Testis (tissue), 3 donors: Measurements from ENCODE around the gene PLK2. TPM values are rescaled to one million over a fixed set of nuclear protein-coding genes. Genes with fewer than 3 reads are reported as not detected.

Experiments used
- DNase-seq: peaks from one replicate; pipeline ENCODE4 v3.0.0-alpha.2; 2019
- H3K27ac ChIP-seq, 2 donors: fragments of 200-600 bp; sonication (generic); one replicate each; pipeline ENCODE4 v1.5.1; 2019
- H3K27me3 ChIP-seq: fragments of 200-600 bp; sonication (generic); one replicate; pipeline ENCODE4 v1.5.1; 2019
- H3K36me3 ChIP-seq: fragments of 200-600 bp; sonication (generic); one replicate; pipeline ENCODE4 v1.5.1; 2017; ENCODE audit warnings: low read depth; ENCODE audit errors: missing control alignments
- H3K4me1 ChIP-seq: fragments of 200-600 bp; sonication (generic); one replicate; pipeline ENCODE4 v1.5.1; 2019
- H3K4me3 ChIP-seq, 2 donors: fragments of 200-600 bp; sonication (generic); one replicate each; pipeline ENCODE4 v1.5.1; 2017 to 2019
- H3K9me3 ChIP-seq: fragments of 200-600 bp; sonication (generic); one replicate; pipeline ENCODE4 v1.5.1; 2017
- POLR2A ChIP-seq: fragments of 450-650 bp; IDR thresholded peaks from one replicate; pipeline ENCODE4 v1.6.1; 2017; ENCODE audit warnings: antibody characterized with exemption, mild to moderate bottlenecking, moderate library complexity
- WGBS, 2 donors: methylation state at CpG; one replicate each; pipeline ENCODE4 v1.1.5; 2018; 5-methylcytosine and 5-hydroxymethylcytosine counted together
- intact Hi-C: fragments of 100-400 bp; cut with DNase I; formaldehyde crosslinking; loops from one replicate; pipeline ENCODE4 v1.15.1; 2023; ENCODE audit warnings: low total_unique reads
- polyA plus RNA-seq: library from polyadenylated mRNA; stranded (reverse); fragments of 350-450 nt; fragmentation: Illumina TruSeq; extraction: RNeasy Lipid Tissue Mini Kit (QIAGEN cat#74804); gene quantifications from one replicate; pipeline ENCODE4 v1.2.3, GENCODE V29; 2014; ENCODE audit warnings: low read depth, low replicate concordance; ENCODE audit not compliant: insufficient read depth
- total RNA-seq, 2 donors: library from RNA; depleted of rRNA; stranded (reverse); fragments of >200 nt; gene quantifications; one replicate each; pipeline ENCODE4 v1.2.3, GENCODE V29; 2016
- TF ChIP-seq, protein P1 (sequence below), 3 experiments: fragments of 450-650 bp in 2 of 3; fragments of 200-600 bp in 1 of 3; sonication (generic) in 1 of 3; IDR thresholded peaks; one replicate each; pipeline ENCODE4 v1.5.1; 2016 to 2019; ENCODE audit warnings: antibody characterized with exemption in 3 of 3, mild to moderate bottlenecking in 2 of 3, moderate library complexity in 1 of 3

The PLK2 gene
- total and polyA plus RNA-seq, 3 donors from 2014 or later, result 55.3 to 88.4 (median 87.8) TPM

DNA sequence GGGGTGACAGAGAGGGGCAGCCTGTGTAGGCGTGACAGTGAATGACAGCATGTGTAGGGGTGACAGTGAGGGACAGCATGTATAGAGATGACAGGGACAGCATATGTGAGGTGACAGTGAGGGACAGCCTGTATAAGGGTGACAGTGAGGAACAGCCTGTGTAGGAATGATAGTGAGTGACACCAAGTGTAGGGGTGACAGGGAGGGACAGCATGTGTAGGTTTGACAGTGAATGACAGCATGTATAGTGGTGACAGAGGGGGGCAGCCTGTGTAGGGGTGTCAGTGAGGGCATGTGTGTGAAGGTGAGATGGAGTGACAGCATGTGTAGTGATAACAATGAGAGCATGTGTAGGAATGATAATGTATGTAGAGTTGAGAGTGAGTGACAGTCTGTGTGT, 22.6 kb upstream of the PLK2 start:
- Histone ChIP-seq H3K27ac (no peak overlapping the region), H3K4me1 (no peaks in the 10 kb centered on the region), H3K36me3 (no peaks in the 10 kb centered on the region), H3K27me3 (no peaks in the 10 kb centered on the region), H3K4me3 (no peak overlapping the region), H3K9me3 (no peaks in the 10 kb centered on the region)
- intact Hi-C loops, result no loop called here
- no peak for TF ChIP-seq POLR2A
- TF ChIP-seq, protein P1, sequence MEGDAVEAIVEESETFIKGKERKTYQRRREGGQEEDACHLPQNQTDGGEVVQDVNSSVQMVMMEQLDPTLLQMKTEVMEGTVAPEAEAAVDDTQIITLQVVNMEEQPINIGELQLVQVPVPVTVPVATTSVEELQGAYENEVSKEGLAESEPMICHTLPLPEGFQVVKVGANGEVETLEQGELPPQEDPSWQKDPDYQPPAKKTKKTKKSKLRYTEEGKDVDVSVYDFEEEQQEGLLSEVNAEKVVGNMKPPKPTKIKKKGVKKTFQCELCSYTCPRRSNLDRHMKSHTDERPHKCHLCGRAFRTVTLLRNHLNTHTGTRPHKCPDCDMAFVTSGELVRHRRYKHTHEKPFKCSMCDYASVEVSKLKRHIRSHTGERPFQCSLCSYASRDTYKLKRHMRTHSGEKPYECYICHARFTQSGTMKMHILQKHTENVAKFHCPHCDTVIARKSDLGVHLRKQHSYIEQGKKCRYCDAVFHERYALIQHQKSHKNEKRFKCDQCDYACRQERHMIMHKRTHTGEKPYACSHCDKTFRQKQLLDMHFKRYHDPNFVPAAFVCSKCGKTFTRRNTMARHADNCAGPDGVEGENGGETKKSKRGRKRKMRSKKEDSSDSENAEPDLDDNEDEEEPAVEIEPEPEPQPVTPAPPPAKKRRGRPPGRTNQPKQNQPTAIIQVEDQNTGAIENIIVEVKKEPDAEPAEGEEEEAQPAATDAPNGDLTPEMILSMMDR (IDR thresholded peaks at IDR 0.05), result no peak
- WGBS, 2 donors, result 75 to 85% methylated on average over 1 of the region's 1 CpG
- no peak for DNase-seq

DNA sequence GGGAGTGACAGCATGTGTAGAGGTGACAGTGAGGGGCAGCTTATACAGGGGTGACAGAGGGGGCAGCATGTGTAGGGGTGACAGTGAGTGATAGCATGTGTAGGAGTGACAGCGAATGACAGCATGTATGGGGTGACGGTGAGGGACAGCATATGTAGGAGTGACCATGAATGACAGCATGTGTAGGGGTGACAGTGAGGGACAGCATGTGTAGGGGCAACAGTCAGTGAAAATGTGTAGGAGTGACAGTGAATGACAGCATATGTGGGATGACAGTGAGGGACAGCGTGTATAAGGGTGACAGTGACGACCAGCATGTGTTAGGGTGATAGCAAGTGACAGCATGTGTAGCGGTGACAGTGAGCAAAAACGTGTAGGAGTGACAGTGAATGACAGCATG, 21.9 kb upstream of the PLK2 start:
- H3K4me3 ChIP-seq, result no peak overlapping the region
- WGBS, 2 donors, result 60 to 74% methylated on average over 6 of the region's 6 CpGs
- H3K4me1 ChIP-seq, result no peaks in the 10 kb centered on the region
- no peaks in the 10 kb centered on the region for H3K36me3 ChIP-seq
- TF ChIP-seq POLR2A, result no peak
- TF ChIP-seq, protein P1 (IDR thresholded peaks at IDR 0.05), result no peak
- intact Hi-C loops, result no loop called here
- no peak overlapping the region for H3K27ac ChIP-seq
- no peak for DNase-seq
- no peaks in the 10 kb centered on the region for H3K9me3 ChIP-seq
- no peaks in the 10 kb centered on the region for H3K27me3 ChIP-seq

DNA sequence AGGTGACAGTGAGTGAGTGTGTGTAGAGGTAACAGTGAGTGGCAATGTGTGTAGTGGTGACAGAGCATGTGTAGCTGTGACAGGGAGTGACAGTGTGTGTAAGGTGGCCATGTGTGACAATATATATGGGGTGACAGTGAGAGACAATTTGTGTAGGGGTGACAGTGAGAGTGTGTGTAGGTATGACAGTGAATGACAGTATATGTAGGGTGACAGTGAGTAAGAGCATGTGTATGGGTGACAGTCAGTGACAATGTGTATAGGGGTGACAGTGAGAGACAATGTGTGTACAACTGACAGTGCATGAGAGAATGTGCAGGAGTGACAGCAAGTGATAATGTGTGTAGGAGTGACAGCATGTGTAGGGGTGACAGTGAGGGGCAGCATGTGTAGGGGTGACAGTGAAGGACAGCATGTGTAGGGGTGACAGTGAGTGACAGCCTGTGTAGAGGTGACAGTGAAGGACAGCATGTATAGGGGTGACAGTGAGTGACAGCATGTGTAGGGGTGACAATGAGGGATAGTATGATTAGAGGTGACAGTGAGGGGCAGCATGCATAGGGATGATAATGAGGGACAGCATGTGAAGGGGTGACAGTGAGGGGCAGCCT, 21.3 kb upstream of the PLK2 start:
- TF ChIP-seq POLR2A, result no peak
- TF ChIP-seq, protein P1 (IDR thresholded peaks at IDR 0.05), result no peak
- Histone ChIP-seq H3K4me1 (no peaks in the 10 kb centered on the region), H3K4me3 (no peak overlapping the region), H3K27me3 (no peaks in the 10 kb centered on the region), H3K9me3 (no peaks in the 10 kb centered on the region), H3K27ac (no peak overlapping the region), H3K36me3 (no peaks in the 10 kb centered on the region)
- DNase-seq, result no peak
- intact Hi-C loops, result no loop called here

DNA sequence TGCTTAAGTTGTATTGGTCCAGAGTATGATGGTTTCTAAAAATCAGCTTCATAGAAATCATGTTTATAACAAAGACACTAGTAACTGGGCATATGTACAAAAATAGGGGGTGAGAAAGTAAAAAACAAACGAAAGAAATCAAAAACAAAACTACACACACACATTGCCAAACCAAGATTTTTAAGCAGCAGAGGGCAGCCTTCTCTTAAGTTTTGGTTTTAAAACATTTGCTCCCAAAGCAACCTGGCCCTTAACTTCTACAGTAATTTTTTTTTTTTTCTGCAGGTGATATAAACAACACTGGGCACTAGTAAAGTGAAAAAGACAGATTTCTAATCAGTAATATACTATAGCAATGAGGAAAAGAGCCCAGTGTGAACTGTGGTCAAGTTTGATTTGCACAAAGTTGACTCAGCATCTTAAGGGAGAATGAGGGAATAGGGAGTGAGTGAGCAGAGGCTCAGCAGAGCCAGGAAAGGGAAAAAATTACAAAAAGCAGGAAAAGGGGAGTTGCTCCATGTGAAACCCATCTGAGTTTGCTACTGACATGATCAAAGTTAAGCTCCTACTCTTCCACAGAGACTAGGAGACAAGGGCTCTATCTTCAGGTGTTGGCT, 18.0 kb upstream of the PLK2 start:
- TF ChIP-seq POLR2A, result no peak
- TF ChIP-seq, protein P1 (IDR thresholded peaks at IDR 0.05), result no peak
- no peaks in the 10 kb centered on the region for H3K4me1 ChIP-seq

DNA sequence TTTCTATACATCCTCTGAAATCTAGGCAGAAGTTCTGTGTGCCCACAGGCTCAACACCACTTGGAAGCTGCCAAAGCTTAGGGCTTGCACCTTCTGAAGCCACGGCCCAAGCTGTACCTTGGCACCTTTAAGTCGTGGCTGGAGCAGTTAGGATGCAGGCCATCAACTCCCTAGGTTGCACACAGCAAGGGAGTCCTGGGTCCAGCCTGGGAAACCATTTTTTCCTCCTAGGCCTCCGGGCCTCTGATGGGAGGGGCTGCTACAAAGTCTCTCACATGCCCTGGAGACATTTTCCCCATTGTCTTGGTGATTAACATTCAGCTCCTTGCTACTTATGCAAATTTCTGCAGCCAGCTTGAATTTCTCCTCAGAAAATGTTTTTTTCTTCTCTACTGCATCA, 15.5 kb upstream of the PLK2 start:
- TF ChIP-seq, protein P1 (IDR thresholded peaks at IDR 0.05), result no peak
- no peak for TF ChIP-seq POLR2A
- WGBS, 2 donors, result 80 to 88% methylated on average over 3 of the region's 3 CpGs

More for the DNA sequence above, 18.0 kb upstream of the PLK2 start:
- no peak for DNase-seq
- no peaks in the 10 kb centered on the region for H3K9me3 ChIP-seq
- intact Hi-C loops, result no loop called here
- no peaks in the 10 kb centered on the region for H3K27me3 ChIP-seq
- 24 to 33% methylated on average over 1 of the region's 1 CpG for WGBS, 2 donors
- H3K4me3 ChIP-seq, result no peak overlapping the region
- no peak overlapping the region for H3K27ac ChIP-seq
- no peaks in the 10 kb centered on the region for H3K36me3 ChIP-seq

More for the DNA sequence above, 15.5 kb upstream of the PLK2 start:
- DNase-seq, result no peak
- H3K27me3 ChIP-seq, result no peaks in the 10 kb centered on the region
- intact Hi-C loops, result no loop called here
- H3K9me3 ChIP-seq, result no peaks in the 10 kb centered on the region
- H3K36me3 ChIP-seq, result no peaks in the 10 kb centered on the region
- no peaks in the 10 kb centered on the region for H3K4me1 ChIP-seq
- no peak overlapping the region for H3K4me3 ChIP-seq
- H3K27ac ChIP-seq, result no peak overlapping the region
